Melanocyte of skin (primary cell): ENCODE data around the gene TSEN34. TPM values are rescaled to one million over a fixed set of nuclear protein-coding genes. Genes with fewer than 3 reads are reported as not detected.

Experiments used
- total RNA-seq, 2 donors: library from RNA; depleted of rRNA; stranded (reverse); fragments of >200 nt; gene quantifications; 2 replicates each; pipeline ENCODE4 v1.2.3, GENCODE V29; 2012

Gene TSEN34
- 10 to 100 TPM; 56.4 to 87.2 TPM for total RNA-seq

GRCh38 chr19:54191011-54191810 is at the start of gene TSEN34:
Gene TSEN34 (plus strand): TSS chr19:54191308. CDS start chr19:54191365, 57 bp downstream.

GRCh38 chr19:54159352-54160181 is 31.5 kb upstream of the TSEN34 start, which contains the start of gene LENG1:
Gene LENG1 (minus strand): TSS chr19:54159721. CDS start chr19:54159695, 26 bp downstream.

GRCh38 chr19:54172471-54173358 is 18.4 kb upstream of the TSEN34 start, which contains the start of gene TMC4:
Gene TMC4 (minus strand): TSS chr19:54173160. CDS start chr19:54173117, 43 bp downstream.

GRCh38 chr19:54189145-54189734 is 1.9 kb upstream of the TSEN34 start, which contains the start of gene MBOAT7:
Gene MBOAT7 (minus strand): TSS chr19:54189580. CDS start chr19:54188508, 1,072 bp downstream.

GRCh38 chr19:54222474-54223276 is 31.6 kb downstream of the TSEN34 start, which contains the start of gene LILRB3:
Gene LILRB3 (minus strand): TSS chr19:54223007. CDS start chr19:54222976, 31 bp downstream.

GRCh38 chr19:54242646-54243045 is 51.5 kb downstream of the TSEN34 start, which contains the start of gene LILRA6:
Gene LILRA6 (minus strand): TSS chr19:54242790.

Other genes with a start within 250 kb of the TSEN34 start
- gene CACNG8, start 228.4 kb upstream of the TSEN34 start, total RNA-seq = not detected
- gene CACNG6, start 199.7 kb upstream of the TSEN34 start, total RNA-seq = not detected
- gene VSTM1, start 127.4 kb upstream of the TSEN34 start, total RNA-seq = not detected
- gene TARM1, start 109.9 kb upstream of the TSEN34 start, total RNA-seq = not detected
- not detected for gene OSCAR, start 90.5 kb upstream of the TSEN34 start, total RNA-seq
- gene NDUFA3, start 88.5 kb upstream of the TSEN34 start, total RNA-seq = 10 to 100 TPM in 1 of 2 donors, 1 to 10 TPM in 1; 8.6 to 11.3 TPM
- 10 to 100 TPM; 39.9 to 50.3 TPM for gene TFPT, start 75.7 kb upstream of the TSEN34 start, total RNA-seq
- gene PRPF31, start 75.6 kb upstream of the TSEN34 start, total RNA-seq = 10 to 100 TPM; 32.0 to 75.6 TPM
- gene CNOT3, start 53.5 kb upstream of the TSEN34 start, total RNA-seq = 1 to 10 TPM; 8.9 to 9.7 TPM
- gene LENG1, start 31.6 kb upstream of the TSEN34 start, total RNA-seq = 1 to 10 TPM; 5.2 to 6.3 TPM
- gene TMC4, start 18.1 kb upstream of the TSEN34 start, total RNA-seq = 1 to 10 TPM in 1 of 2 donors, not detected in 1; 1.0 TPM
- 10 to 100 TPM; 27.9 to 28.3 TPM for gene MBOAT7, start 1.7 kb upstream of the TSEN34 start, total RNA-seq
- 1,000 to 10,000 TPM in 1 of 2 donors, 100 to 1,000 TPM in 1; 794 to 1,187 TPM for gene RPS9, start 9.6 kb downstream of the TSEN34 start, total RNA-seq
- not detected for gene LILRB3, start 31.7 kb downstream of the TSEN34 start, total RNA-seq
- not detected for gene LILRA6, start 51.5 kb downstream of the TSEN34 start, total RNA-seq
- gene LILRB5, start 66.0 kb downstream of the TSEN34 start, total RNA-seq = not detected
- not detected for gene LILRB2, start 89.8 kb downstream of the TSEN34 start, total RNA-seq
- not detected for gene LILRA5, start 121.9 kb downstream of the TSEN34 start, total RNA-seq
- not detected for gene LILRA4, start 147.9 kb downstream of the TSEN34 start, total RNA-seq
- not detected for gene LAIR1, start 173.6 kb downstream of the TSEN34 start, total RNA-seq
- not detected for gene TTYH1, start 224.2 kb downstream of the TSEN34 start, total RNA-seq